ENCODE measurements around the gene GTPBP6.

DNA sequence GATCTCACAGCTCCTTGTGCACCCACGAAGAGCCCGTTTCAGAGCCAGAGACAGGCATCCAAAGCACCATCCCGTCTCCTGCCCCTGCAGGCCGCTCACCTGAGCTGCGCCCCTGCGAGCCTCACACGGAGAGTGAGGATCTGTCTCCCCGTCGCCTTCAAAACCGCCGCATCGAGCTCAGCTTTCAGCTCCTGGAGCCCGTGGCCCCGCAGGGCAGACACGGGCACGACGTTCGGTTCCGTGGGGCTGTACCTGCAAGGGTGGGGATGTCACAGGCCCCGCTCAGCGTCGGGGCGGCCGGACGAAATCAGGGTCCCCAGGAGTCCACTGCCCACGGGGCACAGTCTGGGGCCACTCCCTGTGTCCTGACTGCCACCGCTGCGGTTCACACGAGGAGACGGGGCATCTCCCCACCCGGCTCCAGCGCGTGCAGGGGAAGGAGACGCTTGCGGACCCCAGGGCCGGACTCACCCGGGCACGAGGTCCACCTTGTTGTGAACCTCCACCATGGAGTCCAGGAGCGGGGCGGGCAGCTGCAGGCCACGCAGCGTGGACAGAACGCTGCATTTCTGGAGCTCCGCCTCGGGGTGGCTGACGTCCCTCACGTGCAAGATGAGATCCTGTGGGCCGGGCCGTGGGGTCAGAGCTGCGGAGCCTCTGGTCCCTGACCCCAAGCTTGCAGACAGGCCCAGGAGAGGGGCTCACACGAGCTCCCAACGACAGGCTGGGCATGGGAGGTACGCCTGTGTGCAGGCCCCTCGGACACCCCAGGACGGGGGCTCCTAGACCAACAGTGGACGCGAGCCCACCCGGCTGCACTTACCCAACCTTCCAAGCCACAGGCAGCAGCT lies 11.1 kb downstream of the GTPBP6 start:
- TF ChIP-seq, protein P1, sequence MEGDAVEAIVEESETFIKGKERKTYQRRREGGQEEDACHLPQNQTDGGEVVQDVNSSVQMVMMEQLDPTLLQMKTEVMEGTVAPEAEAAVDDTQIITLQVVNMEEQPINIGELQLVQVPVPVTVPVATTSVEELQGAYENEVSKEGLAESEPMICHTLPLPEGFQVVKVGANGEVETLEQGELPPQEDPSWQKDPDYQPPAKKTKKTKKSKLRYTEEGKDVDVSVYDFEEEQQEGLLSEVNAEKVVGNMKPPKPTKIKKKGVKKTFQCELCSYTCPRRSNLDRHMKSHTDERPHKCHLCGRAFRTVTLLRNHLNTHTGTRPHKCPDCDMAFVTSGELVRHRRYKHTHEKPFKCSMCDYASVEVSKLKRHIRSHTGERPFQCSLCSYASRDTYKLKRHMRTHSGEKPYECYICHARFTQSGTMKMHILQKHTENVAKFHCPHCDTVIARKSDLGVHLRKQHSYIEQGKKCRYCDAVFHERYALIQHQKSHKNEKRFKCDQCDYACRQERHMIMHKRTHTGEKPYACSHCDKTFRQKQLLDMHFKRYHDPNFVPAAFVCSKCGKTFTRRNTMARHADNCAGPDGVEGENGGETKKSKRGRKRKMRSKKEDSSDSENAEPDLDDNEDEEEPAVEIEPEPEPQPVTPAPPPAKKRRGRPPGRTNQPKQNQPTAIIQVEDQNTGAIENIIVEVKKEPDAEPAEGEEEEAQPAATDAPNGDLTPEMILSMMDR (IDR thresholded peaks at IDR 0.05; ENCODE audit: low read depth, low read length, poor library complexity, severe bottlenecking), result no peak
- TF ChIP-seq EZH2phosphoT487 (IDR thresholded peaks at IDR 0.05; ENCODE audit: borderline replicate concordance, low read length), result no peak

Measured in DOHH2 (cell line).